NCI-H1048 (cell line): ENCODE results near the gene FBXW8.
"Not testable (repeated sequence)": the region's sequence is repeated elsewhere in the genome, so short reads cannot be mapped to it uniquely, and the experiment has no call there.

ENCODE experiments used
- DNase-seq: peaks from one replicate; lab custom pipeline; 2025; lab: John Stamatoyannopoulos, UW

The FBXW8 gene

GRCh38 chr12:117053597-117054201 lies 142.9 kb downstream of the FBXW8 start:
- DNase-seq, result no peak

GRCh38 chr12:117054279-117054678 lies 143.5 kb downstream of the FBXW8 start:
- DNase-seq, result no peak

- not testable (repeated sequence) for DNase-seq
Measured at GRCh38 chr12:117057626-117058025, 146.9 kb downstream of the FBXW8 start.

GRCh38 chr12:117058442-117059072 lies 147.8 kb downstream of the FBXW8 start:
- no peak for DNase-seq

- no peak for DNase-seq
Measured at GRCh38 chr12:117059156-117059555, 148.4 kb downstream of the FBXW8 start.

GRCh38 chr12:117060246-117060928 lies 149.6 kb downstream of the FBXW8 start:
- DNase-seq, result no peak

GRCh38 chr12:117060929-117061305 lies 150.2 kb downstream of the FBXW8 start:
- DNase-seq, result no peak

GRCh38 chr12:117061555-117062079 lies 150.9 kb downstream of the FBXW8 start:
- no peak for DNase-seq

- no peak for DNase-seq
Measured at GRCh38 chr12:117063162-117063911, 152.6 kb downstream of the FBXW8 start.

- DNase-seq, result no peak
Measured at GRCh38 chr12:117064049-117064448, 153.3 kb downstream of the FBXW8 start.

- no peak for DNase-seq
Measured at GRCh38 chr12:117064596-117064995, 153.8 kb downstream of the FBXW8 start.

GRCh38 chr12:117067016-117067415 lies 156.3 kb downstream of the FBXW8 start:
- DNase-seq, result no peak

- no peak for DNase-seq
Measured at GRCh38 chr12:117067638-117068037, 156.9 kb downstream of the FBXW8 start.

- no peak for DNase-seq
Measured at GRCh38 chr12:117068492-117068891, 157.7 kb downstream of the FBXW8 start.

- DNase-seq, result no peak
Measured at GRCh38 chr12:117069101-117069797, 158.5 kb downstream of the FBXW8 start.

GRCh38 chr12:117069926-117070900 lies 159.5 kb downstream of the FBXW8 start:
- DNase-seq, result no peak

GRCh38 chr12:117071009-117071408 lies 160.3 kb downstream of the FBXW8 start:
- no peak for DNase-seq

- no peak for DNase-seq
Measured at GRCh38 chr12:117072106-117072505, 161.4 kb downstream of the FBXW8 start.

GRCh38 chr12:117072736-117073490 lies 162.2 kb downstream of the FBXW8 start:
- no peak for DNase-seq

- DNase-seq, result no peak
Measured at GRCh38 chr12:117073611-117074010, 162.9 kb downstream of the FBXW8 start.
